Measurements from ENCODE around the gene EXOC3L1.

Gene EXOC3L1, protein sequence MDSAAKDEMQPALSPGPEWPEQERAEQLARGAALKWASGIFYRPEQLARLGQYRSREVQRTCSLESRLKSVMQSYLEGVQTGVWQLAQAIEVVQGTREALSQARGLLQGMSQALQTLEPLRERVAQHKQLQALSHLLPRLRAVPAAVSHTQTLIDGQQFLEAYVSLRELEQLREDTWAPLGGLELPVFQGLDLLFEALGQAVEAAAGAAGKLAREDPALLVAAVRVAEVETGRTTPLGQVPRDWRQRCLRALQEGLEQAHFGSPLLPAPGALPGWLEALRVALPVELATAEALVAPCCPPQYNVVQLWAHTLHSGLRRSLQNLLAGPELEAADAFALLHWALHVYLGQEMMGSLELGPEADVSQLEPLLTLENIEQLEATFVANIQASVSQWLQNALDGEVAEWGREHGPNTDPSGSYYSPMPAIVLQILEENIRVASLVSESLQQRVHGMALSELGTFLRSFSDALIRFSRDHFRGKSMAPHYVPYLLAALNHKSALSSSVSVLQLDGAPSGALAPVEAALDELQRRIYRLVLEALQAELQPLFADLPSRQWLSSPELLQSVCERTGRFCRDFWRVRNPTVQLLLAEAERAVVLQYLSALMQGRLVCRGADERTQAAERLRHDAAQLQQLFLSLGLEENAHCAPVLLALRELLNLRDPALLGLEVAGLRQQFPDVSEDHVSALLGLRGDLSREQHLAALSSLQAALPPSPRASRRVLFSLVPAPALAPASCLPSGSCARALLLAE

DNA sequence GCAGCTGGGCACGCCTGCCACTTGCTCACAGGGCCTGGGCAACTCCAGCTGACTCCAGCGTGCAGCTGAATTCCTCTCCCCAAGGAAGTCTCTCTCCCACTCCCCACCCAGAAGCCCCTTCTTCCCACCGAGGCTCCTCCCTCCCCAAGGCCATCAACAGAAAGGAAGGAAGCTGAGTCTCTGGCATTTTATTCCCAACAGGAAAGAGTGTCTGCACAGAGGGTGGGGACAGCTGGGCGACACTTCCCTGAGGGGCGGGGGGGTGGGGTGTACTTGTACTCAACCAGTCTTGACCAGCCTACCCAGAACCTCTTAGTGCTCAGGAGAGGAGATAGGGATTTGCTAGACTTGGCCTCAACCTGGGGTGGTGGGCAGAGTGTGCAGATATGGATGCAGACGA, at the start of gene EXOC3L1:
TSS of gene EXOC3L1 (minus strand) at position 96 of the 400 bp plus-strand sequence. CDS start 460 bp downstream, outside the sequence.
- no peak for DNase-seq (ENCODE audit: low read depth)

DNA sequence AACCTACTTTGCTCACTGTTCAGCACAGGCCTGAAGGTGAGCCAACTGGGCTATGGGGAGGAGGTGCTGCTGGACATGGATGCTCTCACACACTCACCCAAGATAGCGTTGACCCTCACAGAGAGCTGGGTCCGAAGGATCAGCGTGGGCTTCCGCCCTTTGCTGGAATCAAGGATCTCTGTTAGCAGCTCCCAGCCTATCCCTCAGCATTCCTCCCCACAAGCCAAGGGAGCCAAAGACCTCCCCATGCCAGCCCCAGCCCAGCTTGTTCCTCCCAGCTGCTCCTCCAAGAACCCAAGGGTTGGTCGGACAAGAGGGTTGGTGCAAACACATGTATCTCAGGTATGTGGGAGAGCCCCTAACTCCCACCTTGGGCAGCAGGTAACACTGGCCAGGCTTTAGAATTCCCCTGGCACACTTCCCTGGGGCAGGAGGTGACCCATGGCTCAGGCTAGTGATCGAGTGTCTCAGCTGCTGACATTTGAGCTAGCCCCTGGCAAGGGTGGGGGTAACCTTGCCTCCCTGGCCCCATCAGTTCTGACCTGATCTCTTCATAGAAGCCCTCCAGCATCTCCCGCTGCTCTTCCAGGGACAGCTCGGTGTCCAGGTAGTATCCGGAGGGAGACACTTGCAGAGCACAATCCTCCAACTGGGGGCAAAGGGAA, 49.0 kb upstream of the EXOC3L1 start:
- DNase-seq (ENCODE audit: low read depth): no peak

DNA sequence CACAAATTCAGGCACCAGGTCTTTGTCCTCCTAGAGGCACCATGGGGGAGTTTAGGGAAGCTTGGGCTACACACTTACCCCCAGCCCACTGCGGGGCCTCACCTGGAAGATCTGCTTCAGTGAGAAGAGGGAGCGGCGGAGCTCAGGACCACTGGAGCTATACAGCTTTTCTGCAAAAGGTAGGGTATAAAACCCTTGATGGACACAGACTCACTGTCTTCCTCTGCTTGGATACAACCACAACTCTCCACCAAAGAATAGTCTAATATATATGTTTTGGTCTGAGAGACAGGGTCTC, 48.3 kb upstream of the EXOC3L1 start:
- DNase-seq (ENCODE audit: low read depth): no peak

DNA sequence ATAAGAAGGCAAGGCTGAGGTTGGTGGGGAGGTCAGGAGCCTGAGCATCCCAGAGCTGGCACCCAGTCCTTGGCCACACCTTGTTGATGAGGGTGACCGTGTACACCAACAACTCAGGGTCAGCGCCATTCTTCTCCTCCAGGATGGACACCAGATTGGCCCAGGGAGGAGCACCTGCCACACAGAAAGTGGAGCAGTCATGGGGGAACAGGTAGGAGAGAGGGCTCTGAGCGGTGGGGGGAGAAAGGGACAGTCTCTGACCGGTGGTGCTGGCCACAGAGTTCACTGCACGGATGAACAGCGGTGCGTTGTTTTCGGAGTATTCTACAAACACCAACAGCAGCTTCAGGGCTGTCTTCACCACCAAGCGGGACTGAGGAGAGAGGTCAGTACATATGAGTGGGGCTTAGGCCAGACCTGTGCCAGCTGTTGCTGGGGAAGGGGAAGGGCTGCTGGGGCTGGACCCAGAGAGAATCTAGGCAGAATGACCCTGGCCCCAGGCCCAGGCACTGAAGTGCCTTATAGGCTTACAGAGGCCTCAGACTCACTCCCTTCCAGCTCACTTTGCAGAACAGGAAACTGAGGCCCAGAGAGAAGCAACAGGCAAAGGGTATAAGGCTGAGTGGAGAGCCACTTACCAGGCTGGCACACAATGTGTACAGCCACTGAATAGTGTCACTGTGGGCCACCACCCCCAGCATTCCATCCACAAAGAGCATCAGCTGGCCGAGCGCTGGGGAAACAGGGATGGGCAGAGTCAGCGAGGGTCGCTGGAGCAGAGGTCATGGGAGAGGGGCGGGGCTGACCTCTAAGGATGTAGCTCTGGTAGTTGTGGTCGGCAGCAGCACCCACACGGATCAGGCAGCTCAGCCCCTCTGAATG, 47.7 kb upstream of the EXOC3L1 start:
- no peak for DNase-seq (ENCODE audit: low read depth)

DNA sequence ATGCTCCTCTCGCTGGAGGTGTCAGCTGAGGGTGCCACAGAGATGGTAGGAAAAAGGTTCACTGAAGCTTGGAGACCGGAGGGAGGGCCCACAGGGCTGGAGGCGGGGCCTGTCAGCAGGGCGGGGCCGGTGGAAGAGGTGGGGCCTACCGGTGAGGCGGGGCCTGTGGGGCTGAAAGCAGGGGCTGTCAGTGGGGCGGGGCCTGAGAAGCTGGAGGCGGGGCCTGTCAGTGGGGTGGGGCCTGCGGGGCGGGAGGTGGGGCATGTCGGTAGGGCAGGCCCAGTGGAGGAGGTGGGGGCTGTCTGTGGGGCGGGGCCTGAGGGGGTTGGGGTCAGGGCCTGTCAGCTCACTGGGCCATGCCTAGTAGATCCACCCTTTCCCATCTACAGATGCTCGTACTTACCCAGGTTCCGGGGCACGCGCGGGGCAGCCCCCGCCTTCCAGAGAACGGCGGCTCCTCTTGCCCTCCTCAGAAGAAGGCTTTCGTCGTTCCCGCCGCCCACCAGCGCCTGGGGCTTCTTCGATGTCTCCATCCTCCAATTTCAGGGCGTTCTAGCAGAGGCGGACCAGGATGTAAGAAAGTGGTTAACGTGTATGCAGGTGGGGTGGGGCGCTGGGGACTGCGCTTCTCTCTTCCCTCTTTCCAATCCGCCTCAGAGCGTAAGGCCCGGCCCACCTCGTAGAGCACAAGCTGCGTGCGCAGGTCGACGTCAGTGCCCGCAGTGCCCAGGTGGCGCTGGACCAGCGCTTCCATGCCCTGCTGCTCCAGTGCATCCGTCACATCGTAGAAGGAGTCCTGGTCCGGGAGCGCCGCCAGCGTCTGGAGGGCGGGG, 46.8 kb upstream of the EXOC3L1 start:
- DNase-seq (ENCODE audit: low read depth): peak; percentile 38

DNA sequence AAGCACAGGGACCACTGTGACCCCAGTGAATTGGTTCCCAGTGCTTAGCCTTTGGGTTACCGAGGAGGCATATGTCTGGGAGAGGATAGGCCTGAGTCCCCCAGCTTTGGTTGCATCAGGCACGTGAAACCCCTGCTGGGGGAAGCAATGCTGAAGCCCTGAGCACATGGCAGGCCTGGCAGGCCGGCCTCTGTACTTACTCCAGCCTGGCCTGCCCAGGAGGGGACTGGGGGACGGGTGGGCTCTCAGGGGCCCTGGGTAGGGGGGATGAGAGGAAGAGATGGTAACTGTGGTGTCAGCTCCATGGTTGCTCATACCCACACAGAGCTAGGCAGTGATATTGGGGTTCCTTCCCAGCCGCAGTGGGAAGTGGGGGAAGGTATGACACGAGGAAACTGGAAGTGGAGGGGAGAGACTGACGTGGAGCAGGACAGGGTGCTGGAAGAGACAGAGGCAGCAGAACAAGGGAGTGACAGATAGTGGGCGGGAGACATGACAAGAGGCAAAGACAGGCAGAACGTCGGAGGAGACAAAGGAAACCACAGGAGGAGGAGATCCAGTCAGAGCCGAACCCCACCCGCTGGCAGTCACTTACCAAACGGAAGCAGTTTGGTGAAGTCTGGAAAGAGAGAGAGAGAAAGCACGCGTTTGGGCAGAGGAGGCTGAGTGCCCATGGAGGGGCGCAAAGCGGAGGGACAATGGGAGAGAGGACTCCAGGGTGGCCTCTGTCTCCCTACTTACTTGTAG, 46.1 kb upstream of the EXOC3L1 start:
- DNase-seq (ENCODE audit: low read depth): no peak

DNA sequence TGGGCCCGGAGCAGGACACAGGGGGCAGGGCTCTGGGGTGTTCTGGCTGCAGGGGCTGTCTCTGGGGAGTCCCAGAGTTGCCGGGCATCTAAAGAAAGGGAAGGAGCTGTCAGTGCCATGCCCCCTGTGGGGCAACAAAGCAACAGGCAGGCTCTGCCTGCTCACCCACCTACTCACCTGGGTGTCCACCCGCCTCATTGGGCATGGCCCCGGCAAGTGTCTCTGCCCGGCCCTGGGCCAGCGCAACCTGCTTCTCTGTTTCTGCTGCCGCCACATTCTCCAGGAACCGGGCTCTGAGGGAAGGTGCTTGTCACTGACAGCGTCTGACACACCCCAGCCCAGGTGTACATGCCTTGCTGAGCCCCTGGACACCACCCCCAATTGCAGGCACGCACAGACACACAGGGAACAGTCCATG, 44.3 kb upstream of the EXOC3L1 start:
- DNase-seq (ENCODE audit: low read depth): no peak

DNA sequence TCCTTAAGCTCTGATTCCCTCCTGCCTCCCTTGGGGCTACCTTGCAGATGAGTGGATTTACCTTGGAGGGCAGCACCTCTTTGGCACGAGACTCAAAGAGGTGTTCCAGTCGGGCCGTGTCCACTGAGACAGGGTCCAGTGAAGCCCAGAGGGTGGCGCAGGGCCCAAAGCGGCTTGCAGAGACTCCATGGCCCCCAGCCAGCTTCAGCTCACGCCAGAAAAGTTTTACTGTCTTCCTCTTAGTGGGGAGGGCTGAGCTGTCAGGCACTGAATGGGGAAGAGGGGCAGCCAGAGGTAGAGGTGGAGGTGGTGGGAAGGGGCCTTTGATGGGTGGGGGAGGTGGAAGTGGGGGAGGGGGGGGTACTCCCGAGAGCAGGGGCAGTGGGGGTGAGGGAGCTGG, 43.7 kb upstream of the EXOC3L1 start:
- DNase-seq (ENCODE audit: low read depth): no peak

DNA sequence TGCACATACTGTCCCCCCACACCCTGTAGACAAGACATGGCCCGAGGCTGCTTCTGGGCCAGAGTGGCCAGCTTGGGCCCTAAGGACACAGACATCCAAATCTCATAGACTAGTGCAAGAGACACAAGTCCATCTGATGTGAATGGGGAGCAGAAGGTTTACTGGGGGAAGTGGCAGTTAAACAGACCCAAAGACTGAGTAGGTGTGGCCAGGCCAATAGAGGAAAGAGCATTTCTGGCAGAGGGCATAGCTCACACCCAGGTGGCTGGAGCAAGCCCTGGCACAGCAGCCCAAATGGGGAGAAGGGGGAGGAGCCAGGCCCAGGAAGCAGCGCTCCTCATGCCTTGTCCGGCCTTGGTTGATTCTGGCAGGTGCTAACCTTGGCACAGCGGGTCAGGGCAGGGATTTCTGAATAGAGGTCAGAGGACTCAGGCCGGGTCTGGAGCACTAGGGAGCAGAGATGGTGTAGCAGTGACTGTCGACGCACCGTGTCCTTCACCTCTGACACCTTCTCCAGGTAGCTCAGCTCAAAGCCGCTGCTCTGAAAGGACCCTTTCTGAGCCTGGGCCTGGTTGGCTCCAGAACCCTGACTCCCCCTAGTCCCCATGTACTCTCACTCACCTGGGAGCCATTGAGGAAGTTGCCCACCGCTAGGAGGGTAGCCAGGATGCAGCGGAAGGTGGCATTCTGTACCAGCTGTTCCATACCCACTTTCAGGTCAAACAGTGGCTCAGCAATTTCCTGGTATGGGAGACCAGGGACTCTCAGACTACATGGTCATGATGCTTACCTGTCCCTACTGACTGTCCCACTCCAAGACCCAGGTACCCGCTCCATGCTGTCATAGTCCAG, 41.1 kb upstream of the EXOC3L1 start:
- DNase-seq (ENCODE audit: low read depth): no peak

DNA sequence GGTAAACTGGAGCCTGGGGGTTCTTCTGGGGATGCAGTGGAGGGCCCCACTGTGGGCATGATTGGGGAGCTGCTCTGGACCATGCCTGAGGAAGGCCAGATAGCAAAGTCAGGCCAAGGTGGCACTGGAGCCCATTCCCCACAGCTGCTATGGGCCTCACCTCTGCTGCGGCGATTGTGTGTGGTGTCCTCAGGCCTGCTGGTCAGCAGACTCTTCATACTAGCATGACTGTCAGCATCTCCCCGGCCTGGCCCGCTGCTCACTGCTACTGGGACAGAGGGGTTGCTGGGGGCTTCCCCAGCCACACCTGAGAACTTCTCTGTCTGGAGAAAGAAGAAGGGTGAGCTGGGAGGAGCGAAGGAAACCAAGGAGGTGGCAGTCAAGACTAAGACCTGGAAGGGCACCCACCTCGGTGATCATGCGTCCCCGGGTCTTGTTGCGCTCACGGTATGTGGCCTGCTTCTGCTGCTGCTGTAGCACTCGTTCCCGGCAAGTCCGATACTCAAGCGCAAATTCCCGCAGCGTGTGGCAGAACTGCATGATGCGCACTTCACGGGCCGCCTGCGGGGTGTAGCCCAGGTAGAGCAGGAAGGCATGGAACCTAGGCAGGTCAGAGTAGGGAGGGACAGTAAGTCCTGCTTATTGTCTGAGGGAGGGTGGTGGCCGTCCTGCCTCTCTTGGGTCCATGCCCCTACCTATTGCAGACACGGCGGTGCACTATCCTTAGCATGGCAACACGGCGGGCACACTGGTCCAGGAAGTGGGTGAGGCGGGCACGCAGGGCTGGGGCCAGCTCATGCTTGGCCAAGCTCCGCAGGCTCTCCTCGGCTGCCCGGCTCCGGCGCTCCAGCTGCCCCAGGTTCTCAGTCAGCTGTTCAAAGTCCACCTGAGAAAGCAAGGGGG, 40.2 kb upstream of the EXOC3L1 start:
- no peak for DNase-seq (ENCODE audit: low read depth)

DNA sequence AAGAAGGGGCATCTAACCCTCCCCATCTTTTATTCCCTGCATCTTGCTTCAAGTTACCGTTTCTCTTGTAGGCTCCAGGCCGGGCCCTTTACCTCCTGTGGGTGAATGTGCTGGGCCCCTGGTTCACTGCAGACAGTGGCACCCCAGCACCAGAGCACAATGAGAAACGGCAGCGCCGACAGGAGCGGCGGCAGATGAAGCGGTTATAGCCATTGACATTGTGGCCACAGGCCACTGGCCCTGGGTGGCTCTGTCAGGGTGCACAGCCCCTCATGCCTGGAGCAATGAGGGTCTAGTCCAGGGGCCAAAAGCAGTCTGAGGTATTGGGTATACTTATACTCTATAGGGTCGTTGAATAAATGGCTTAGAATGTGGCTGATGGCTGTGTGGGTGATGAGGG, 39.0 kb upstream of the EXOC3L1 start:
- no peak for DNase-seq (ENCODE audit: low read depth)

DNA sequence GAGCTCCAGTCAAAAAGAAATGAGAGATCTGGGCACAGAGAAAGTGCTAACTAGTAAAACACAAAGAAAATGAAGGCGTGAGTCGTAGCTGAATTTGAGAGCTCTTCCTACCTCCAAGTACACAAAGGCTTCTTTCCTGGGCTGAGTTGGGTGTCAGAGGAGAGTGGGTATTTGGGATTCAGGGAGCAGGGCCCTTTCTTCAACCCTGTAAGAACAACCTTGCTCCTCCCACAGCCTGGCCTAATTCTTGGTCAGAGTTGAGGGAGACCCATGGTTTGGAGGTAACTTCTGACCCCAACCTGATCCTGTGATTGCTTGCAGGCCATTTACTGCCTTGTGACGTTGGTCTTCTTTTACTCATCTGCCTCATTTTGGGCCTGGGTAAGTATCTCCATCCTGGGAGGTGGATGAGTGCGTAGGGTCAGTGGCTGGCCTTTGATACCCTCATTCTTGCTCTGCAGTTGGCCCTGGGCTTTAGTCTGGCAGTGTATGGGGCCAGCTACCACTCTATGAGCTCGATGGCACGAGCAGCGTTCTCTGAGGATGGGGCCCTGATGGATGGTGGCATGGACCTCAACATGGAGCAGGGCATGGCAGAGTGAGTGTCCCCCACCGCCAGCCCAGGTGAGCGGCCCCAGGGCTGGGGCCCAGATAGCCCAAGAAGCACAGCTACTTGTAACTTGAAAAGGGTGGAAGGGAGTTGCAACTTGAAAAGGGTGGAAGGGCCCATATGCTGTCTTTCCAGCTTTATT, 38.3 kb upstream of the EXOC3L1 start:
- no peak for DNase-seq (ENCODE audit: low read depth)

DNA sequence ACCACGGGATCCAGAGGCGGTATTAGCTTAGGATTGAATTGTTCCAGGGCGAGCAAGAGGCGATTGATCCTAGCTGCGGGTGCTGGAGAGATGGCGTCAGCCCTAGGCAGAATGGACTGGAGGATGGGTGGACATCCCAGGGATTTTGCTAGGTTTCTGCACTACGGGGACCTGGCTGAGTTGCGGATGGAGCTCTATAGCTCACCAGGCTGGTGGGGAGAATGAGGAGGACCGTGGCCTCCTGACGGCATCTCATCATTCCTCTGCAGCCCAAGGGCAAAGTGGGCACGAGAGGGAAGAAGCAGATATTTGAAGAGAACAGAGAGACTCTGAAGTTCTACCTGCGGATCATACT, 37.6 kb upstream of the EXOC3L1 start:
- DNase-seq (ENCODE audit: low read depth): no peak

DNA sequence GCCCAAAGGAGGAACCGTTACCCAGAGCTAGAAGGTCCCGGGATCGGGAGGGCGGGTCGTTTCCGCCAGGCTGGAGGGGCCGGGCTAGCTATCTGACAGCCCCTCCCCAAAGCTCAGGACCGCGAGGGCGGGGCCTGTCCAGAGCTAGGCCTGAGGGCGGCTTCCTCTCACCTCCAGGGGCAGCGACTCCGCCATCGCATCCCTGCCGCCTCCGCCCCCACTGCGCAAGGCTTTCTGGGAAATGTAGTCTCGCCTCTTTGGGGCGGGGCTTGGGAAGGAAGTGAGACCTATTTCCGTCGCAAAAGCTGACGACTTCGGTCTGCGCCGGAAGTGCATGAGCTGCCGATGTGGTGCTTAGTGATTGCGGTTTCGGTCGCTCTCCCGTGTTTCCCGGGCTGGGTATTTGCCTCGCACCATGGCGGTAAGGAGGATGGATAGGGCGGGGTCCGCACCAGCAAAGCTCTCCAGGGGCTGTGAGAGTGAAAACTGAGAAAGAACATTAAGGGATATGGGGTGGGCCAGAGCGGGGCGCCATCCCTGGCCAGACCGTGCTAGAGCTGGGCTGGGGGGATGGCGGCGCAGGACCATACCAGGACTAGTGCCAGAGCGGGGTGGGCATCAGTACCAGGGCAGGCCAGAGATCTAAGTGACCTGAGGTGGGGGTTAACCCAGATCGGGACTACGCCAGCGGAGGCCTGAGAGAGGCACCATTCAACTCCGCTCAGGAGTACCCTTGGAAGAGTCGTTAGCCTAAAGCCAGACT, 37.0 kb upstream of the EXOC3L1 start, which contains the start of gene TMEM208:
TSS of gene TMEM208 (plus strand) at position 327 of the 763 bp plus-strand sequence. CDS start at position 416, 89 bp downstream.
- peak; percentile 98 for DNase-seq (ENCODE audit: low read depth)

DNA sequence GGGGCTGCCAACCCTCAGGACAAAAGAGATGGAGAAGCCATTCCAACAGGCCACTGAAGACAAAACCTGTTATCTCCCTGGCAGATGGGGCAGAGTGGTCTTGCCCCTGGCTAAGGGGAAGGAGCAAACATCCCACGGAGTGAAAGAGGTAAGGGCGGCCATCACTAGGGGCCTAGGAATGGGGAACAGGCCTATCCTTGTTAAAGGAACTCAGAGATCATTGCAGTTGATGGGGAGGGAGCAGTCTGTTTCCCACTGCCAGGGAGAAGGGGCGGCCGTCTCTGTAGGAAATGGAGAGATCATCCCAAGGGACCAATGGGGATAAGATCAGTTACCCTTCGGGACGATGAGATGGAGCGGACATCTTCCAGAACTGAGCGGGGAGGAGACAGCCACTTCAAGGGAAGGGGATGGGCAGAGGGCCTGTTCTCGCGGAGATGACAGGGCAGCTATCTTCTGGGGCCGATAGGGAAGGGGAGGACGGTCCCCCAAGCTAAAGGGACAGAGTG, 36.4 kb upstream of the EXOC3L1 start:
- no peak for DNase-seq (ENCODE audit: low read depth)

DNA sequence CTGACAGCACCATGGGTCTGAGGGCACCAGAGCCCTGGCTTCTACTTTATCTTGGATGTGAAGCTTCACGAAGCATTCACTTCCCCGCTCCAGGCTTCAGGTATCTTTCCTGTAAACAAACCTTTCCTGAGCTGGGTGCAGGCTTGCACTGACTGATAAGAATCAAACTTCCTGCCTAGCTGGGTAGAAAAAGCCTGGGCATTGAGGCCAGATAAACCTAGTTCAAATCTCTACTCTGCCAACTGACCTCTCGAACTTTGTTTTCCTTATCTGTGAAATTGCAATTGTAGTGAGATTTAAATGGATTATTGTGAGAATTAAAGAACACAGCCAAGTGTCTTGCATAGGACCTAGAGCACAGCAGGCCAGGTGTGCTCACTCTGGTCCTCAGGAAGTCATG, 34.1 kb upstream of the EXOC3L1 start:
- DNase-seq (ENCODE audit: low read depth): no peak
